GM21576 (cell line): Measurements from ENCODE around the gene TGFBR3L.

ENCODE experiments used
- ATAC-seq: cut with Tn5 transposase; IDR thresholded peaks from one replicate; pipeline ENCODE4 v1.9.1; 2021; ENCODE audit warnings: mild to moderate bottlenecking, moderate library complexity; ENCODE audit not compliant: unreplicated experiment

The TGFBR3L gene

DNA sequence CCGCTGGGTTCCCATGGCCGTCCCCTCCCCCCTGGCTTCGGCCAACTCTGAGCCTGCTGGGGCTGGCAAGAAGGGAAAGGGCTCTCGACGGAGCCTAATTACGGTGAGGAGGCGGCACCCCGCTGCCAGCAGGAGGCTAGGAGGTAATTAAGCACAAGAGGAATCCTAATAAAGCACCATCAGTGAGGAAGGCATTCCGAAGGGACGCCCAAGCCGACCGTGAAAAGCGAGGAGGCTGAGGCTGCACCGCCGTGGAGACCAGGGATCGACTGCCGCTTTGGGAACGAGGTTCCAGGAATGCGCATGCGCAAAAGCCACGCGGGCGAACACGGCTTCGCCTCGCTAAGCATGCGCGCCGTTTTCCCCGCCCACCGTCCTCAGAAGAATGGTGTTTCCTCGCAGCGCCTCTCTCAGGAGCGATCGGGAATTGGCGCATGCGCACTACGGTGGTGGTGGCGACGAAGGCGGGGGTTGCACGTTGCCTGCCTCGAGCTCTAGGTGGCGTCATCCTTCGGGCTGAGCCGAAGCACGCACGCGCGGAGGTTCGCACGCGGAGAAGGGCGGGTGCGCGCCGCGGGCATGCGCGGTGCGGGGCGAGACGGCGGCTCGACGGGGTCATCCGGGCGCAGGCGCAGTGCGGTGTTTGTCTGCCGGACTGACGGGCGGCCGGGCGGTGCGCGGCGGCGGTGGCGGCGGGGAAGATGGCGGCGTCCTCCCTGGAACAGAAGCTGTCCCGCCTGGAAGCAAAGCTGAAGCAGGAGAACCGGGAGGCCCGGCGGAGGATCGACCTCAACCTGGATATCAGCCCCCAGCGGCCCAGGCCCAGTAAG, 11.2 kb upstream of the TGFBR3L start, which contains the start of gene MAP2K7:
TSS of gene MAP2K7 (plus strand) at position 634 of the 830 bp plus-strand sequence. CDS start at position 702, 68 bp downstream.
- peak; percentile 82 for ATAC-seq

DNA sequence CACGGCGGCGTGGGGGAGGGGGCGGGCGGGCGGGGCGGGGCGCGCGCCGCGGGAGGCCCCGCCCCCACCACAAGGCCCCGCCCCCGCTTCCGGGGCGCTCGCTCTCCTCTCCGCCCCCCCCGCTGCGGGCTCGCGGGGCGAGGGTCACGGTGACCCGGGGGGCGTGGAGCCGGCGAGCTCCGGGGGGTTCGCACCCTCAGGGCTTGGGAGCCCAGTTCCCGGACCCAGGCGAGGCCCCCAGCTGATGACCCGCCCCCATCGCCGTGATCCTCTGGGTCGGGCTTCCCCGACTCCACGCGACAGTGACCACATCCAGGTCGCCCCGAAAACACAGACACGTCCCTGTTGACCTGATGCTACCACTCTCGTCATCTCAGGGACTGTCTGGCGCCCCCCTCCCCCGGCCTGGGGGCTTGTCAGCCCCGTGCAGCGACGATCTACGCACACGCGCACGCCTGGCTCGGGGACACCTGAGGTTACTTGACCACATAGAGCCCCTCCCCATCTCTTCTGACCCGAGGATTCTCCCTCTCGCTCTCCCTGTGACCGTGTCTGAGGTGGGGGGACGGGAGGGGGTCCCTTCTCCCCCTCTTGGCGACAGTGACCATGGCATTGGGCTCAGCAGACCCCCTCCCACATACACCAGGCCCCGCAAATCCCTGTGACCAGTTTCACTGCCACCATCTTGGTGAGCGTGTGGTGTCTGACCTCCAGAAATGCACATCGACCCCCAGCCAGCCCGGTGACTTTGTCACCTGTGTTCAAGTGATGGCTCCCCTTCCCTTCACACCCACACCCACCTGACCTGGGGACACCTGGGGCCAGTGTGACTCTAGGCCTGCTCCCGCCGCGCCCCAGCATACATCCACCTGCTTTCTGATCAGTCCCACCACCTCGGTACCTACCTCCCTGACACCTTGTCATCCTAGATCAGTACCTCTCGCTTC, 10.3 kb upstream of the TGFBR3L start:
- peak; percentile 29 for ATAC-seq

DNA sequence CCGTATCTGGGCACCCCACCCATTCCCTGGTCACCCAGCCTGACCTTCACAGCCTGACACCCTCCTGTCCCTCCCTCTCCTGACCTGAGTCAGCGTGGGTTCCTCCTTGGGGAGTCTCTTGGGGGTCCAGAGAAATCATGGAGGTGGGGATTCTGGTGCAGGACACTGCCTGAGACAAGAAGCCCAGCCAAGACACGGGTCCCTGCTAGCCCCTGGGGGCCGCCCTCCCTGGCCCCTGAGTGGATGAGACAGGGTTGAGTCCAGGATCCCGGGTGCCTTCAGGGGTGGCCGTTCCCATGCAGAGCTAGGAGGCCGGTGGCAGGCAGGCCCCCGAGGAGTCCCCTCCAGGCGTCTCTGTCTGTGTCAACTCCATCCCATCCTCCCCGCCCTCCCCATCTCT, 9.4 kb upstream of the TGFBR3L start:
- no peak for ATAC-seq

DNA sequence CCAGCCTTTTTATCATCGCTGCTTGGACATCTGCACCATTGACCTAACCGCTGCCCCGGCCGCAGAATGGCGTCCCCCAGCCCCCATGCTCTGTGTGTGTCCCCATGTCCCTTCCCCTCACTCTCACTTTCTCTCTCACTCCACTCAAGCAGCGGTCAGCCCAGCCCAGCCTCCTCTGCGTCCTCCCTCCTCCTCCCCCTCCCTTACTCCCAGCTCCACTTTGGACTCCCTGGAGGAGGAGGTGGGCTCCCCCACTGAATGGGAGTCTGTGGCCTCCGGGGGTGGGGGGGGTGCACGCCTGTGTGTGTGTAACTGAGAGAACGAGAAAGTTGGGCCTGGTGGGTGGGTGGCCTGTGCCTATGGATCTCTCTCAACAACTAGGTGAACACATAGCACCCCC, 8.8 kb upstream of the TGFBR3L start:
- ATAC-seq = no peak

DNA sequence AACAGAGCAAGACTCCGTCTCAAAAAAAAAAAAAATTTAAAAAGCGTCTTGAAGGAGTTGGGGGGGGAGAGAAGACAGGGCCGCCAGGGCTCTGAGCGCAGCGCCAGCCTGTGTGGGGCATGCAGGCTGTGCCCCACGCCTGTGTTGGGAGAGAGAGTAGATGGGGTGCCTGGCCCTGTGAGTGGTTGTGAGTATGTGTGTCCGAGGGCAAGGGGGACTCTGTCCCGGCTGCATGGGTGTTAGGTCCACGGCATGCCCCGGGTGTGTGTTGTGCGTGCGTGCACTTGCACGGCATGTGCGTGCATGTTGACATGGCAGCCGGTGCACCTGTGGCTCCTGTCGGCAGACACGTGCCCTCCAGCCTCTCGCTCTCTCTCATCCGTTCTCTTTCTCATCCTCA, 7.5 kb upstream of the TGFBR3L start:
- no peak for ATAC-seq

DNA sequence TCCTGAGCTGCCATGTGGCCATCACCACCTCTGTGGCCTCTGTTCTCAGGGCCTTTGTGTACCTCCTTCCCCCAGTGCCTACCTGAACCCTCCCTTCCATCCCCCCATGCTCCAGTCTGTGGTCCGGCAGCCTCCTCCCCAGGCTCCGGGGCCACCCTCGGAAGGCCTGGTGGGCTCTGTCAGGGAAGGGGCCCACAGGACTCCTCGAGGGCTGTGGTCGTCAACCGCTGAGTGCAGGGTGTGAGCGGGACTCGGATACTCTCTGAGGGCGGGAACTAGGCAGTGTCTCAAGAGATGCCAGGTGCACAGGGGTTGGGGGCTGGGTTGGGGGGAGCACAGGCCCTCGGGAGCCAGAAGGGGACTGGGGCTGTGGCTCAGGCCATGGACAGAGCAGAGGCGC, 7.1 kb upstream of the TGFBR3L start:
- no peak for ATAC-seq

DNA sequence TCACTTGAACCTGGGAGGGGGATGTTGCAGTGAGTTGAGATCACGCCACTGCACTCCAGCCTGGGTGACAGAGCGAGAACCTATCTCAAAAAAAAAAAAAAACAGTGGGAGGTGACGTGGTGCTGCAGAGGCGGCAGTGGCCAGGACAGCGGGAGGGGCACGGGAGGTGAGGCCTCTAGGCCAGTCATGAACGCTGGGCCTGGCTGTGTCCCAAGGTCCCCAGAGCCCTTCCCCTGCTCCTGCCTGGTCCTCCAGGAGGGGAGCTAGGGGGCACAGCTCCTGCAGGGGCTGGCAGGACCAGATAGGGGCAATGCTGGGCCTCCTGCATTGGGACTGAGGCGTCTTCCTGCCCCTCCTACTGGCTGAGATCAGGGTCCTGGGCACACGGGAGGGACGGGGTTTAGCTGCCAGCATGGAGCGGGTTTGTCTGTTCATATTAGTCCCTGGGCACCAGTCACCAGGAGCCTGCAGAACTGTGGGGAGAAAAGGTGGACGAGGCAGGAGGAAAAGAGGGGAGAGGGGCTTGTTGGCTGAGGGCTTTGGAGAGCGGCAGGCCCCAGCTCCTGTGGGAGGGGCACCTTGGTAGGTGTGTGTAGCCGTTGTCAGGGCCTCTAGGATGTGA, 6.4 kb upstream of the TGFBR3L start:
- no peak for ATAC-seq

DNA sequence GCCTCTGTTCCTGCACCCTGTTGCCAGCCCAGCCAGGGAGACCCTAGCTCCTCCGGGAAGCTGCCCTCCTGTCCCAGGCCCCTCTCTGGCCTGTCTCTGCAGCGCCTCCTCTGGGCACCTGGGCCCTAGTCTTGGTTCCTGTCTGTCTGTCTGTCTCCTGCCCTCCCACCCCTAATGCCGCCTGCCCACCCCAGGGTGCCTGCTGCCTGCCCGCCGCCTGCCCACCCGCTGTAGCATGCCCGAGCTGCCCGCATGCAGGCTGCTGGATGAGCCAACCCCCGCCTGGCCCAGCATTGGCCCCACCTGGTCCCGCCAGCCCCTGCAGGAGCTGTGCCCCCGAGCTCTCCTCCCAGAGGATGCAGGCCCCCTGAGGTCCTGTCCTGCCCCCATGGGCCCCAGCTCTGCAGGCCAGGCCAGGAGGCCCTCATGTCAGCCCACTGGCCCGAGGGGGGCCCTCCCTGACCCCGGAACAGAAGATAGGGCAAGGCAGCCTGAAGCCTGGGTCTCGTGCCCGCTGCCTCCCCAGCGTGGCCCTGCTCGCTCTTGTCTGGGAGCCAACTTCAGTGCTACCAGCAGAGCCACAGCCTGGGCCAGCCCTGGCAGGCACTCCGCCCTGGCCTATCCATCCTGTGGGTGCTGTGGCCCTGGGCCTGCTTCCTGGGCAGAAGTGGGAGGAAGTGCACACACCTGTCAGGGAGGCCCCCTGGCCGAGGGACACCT, 5.7 kb upstream of the TGFBR3L start:
- ATAC-seq = no peak

DNA sequence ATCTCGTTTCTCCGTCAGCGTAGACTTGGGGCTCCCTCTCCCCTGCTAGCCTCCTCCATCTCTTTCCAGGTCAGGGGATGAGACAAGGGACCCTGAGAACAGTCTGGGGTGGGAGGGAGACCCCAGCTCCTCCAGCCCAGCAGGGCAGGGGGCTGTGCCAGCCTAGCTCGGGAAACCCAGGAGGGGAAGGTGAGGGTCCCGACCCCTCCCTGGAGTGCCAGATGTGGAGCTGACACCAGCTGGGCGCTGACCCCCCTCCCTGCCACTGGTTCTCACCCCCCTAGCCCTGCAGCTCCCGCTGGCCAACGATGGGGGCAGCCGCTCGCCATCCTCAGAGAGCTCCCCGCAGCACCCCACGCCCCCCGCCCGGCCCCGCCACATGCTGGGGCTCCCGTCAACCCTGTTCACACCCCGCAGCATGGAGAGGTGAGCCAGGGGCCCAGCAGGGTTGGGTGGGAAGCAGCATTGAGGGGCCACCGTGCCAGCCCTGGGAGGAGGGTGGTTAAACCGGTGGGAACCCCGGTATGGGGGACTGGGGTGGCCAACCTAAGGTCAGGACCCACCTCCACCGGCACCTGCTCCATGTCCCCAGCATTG, 5.1 kb upstream of the TGFBR3L start:
- no peak for ATAC-seq

DNA sequence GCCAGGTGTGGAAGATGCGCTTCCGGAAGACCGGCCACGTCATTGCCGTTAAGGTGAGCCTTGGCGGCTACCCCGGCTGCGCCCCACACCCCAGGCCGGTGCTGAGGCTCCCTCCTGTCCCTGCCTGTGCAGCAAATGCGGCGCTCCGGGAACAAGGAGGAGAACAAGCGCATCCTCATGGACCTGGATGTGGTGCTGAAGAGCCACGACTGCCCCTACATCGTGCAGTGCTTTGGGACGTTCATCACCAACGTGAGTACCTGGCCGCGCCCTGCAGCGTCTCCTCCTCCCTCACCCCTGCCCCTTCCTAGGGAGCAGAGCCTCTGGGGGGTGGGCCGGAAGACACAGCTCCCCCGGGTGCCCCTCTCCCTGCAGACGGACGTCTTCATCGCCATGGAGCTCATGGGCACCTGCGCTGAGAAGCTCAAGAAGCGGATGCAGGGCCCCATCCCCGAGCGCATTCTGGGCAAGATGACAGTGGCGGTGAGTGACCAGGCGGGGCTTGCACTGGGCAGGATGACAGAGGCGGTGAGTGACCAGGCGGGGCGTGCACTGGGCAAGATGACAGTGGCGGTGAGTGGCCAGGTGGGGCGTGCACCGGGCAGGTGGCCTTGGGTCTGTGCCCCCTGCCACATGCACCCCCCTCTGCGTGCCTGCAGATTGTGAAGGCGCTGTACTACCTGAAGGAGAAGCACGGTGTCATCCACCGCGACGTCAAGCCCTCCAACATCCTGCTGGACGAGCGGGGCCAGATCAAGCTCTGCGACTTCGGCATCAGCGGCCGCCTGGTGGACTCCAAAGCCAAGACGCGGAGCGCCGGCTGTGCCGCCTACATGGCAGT, 4.1 kb upstream of the TGFBR3L start:
- ATAC-seq = no peak

DNA sequence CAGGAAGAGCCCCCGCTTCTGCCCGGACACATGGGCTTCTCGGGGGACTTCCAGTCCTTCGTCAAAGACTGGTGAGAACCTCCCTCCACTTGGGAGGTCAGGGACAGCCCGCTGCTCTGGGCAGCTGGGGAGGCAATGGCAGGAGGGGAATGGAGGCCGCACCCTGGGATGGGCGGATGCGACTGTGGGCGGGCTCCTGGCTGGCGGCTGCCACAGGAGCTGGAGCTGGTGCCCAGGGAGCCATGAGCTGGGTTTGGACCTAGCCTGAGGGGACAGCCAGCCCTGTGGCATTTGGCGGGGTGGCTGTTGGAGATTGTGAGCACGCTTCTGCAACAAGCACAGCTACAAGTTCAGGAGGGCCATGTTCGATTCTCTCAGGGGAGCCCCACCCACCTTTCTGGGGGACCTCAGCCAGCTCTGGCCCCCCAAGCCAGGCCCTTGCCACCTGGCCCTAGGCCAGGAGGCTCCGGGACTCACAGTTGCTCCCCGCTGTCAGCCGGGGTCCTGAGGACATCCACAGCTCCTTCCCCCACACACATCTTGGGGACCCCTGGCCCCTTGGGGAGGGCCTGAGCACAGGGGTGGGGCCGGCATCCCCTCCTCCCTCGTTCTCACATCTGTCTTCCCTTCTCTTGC, 3.0 kb upstream of the TGFBR3L start:
- no peak for ATAC-seq

DNA sequence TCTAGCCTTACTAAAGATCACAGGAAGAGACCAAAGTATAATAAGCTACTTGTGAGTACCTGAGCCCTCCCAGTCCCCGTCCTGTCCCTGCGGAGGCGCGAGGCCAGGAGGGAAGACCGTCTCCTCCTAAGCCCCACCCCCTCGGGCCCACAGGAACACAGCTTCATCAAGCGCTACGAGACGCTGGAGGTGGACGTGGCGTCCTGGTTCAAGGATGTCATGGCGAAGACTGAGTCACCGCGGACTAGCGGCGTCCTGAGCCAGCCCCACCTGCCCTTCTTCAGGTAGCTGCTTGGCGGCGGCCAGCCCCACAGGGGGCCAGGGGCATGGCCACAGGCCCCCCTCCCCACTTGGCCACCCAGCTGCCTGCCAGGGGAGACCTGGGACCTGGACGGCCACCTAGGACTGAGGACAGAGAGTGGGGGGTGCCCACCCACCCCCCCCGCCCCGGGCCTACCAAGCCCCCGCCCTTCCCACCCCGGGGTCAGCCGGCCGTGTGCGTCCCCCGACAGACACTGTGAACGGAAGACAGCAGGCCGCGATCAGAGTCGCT, 2.4 kb upstream of the TGFBR3L start:
- no peak for ATAC-seq

DNA sequence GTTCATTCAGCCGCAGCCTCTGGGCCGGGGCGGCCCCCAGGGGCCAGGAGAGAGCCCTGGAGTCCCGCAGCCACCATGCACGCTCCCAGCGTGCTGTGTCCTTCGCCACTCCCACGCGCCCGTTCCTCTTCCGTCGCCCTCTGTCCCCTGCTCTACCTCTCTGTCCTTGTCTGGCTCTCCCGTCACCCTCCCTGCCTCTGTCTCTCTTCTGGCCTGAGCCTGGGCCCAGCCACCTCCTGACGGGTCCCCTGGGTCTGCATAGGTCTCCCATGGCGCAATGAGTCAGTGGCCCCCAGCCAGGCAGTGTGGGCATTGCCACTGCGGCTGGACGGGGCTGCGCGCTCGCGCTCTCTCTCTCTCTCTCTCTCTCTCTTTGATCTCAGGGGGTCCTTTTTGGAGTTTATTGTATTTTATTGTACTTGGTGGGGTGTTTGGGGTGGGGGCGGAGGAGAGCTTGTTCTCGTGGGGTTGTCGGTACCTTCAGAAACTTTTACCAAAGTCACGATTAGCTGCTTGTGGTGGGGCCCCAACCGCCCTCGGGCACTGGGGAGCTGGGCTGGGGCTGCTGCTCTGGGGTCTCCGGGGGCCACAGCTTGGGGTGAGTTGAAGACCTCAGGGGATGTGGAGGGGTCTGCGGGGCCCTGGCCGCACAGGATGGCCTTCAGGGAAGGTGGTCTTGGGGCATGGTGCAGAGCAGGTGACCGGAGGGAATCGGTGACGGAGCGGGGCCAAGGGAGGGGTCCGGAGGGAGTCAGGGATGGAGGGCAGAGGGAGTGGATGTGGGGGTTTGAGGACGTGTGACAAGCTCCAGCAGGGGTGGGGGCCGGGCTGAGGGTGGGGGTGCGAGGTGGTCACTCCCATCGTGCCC, 1.7 kb upstream of the TGFBR3L start:
- no peak for ATAC-seq

DNA sequence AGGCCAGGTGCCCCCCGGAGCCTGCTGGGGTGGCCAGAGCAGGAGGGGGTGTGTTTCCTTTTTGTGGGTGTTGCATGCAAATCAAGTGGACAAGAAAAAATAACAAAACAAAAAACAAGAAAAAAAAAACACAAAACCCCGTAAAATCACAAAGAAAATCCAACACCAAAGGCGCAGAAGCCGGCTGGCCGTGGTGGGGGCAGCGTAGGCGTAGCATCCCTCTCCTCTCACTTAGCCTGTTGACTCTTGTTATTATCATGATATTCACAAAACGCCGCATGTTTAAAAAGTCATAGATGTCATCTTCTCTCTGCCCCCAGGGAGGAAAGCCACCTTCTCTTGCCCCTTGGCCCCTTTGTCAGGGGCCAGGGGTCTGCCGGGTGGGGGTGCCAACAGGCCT, 978 bp upstream of the TGFBR3L start:
- ATAC-seq = no peak

DNA sequence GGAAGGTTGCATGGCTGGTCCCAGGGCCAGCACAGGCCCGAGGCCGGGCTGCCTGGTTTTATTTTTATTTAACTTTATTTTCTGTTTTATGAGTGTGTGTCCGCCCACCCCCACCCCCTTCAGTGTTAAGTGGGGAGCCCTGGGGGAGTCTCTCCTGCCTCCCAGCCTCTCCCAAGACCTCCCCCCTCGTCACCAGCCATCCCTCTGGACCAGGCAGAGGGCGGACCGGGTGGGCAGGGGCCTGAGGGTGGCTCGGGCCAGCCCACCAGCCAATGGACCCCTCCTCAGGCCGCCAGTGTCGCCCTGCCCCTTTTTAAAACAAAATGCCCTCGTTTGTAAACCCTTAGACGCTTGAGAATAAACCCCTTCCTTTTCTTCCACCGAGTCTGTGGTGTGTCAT, 531 bp upstream of the TGFBR3L start:
- no peak for ATAC-seq

DNA sequence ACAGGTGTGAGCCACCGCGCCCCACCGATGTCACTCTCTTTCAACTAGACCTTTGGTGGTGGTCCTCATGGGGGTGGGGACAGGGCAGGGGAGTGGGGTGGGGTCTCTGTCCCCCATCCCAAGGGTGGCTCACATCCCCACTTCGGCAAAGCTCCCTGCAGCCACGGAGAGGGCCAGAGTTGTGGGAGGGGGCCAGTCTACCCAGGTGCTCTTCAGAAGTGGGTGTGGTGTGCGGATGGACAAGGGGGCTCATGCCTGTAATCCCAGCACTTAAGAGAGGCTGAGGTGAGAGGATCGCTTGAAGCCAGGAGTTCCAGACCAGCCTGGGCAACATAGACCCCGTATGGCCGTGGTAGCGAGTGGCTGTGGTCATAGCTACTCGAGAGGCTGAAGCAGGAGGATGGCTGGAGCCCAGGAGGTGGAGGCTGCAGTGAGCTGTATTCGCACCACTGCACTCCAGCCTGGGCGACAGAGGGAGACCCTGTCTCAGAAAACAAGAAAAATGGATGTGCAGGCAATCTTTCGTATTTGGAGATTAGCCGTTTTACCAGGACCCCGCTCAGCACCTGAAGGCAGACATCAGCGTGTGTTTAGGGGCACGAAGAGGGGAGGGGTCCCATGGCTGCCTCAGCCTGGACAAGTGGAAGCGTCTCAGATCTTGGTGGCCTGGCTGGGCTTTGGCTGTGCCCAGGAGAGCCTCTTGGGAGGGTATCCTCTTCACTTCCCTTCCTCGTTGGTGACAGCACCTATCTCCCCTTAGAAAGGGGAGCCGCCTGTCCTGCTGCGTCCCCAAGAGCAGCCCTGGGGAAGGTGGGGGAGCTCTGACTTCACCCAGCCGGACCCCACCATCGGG, 846 bp downstream of the TGFBR3L start:
- ATAC-seq = no peak
